HUES48 (cell line): ENCODE results near the gene LGALS7B.
A peak's percentile ranks its signal among the peaks of the same experiment; 100 is the strongest.

Experiments
- H3K27ac ChIP-seq: one replicate; pipeline ENCODE4 v1.7.0; 2013; ENCODE audit warnings: low read depth, low read length, inconsistent platforms
- H3K27me3 ChIP-seq: 2 replicates; pipeline ENCODE4 v1.6.1; 2013; ENCODE audit warnings: mild to moderate bottlenecking, low read length; ENCODE audit not compliant: control insufficient read depth, insufficient read depth
- H3K36me3 ChIP-seq: 2 replicates; pipeline ENCODE4 v1.6.1; 2013; ENCODE audit warnings: low read length; ENCODE audit not compliant: control insufficient read depth, insufficient read depth
- H3K4me1 ChIP-seq: 2 replicates; pipeline ENCODE4 v1.6.1; 2013; ENCODE audit warnings: mild to moderate bottlenecking, low read length; ENCODE audit not compliant: control insufficient read depth, insufficient read depth
- H3K4me3 ChIP-seq: 2 replicates; pipeline ENCODE4 v1.5.1; 2013; ENCODE audit warnings: mild to moderate bottlenecking, low read depth, low read length
- H3K9ac ChIP-seq: 2 replicates; pipeline ENCODE4 v1.6.1; 2013; ENCODE audit warnings: mild to moderate bottlenecking, low read depth, low read length, moderate library complexity
- H3K9me3 ChIP-seq: 2 replicates; pipeline ENCODE4 v1.6.1; 2013; ENCODE audit warnings: low read length; ENCODE audit not compliant: control insufficient read depth, insufficient read depth

The LGALS7B gene

GRCh38 chr19:38838986-38839761 is 50.2 kb downstream of the LGALS7B start:
- Histone ChIP-seq H3K36me3 (peaks cover 90% of the 10 kb centered on the region), H3K9ac (no peak overlapping the region), H3K4me1 (no peaks in the 10 kb centered on the region), H3K27me3 (no peaks in the 10 kb centered on the region), H3K27ac (peak overlapping the region; percentile 43), H3K9me3 (no peaks in the 10 kb centered on the region), H3K4me3 (no peak overlapping the region)

- Histone ChIP-seq H3K27me3 (no peaks in the 10 kb centered on the region), H3K4me3 (no peak overlapping the region), H3K9ac (no peak overlapping the region), H3K27ac (no peak overlapping the region), H3K36me3 (peaks cover 98% of the 10 kb centered on the region), H3K4me1 (no peaks in the 10 kb centered on the region), H3K9me3 (no peaks in the 10 kb centered on the region)
Measured at GRCh38 chr19:38839816-38840582, 51.0 kb downstream of the LGALS7B start.

- H3K9me3 ChIP-seq = no peaks in the 10 kb centered on the region
- no peak overlapping the region for H3K27ac ChIP-seq
- no peaks in the 10 kb centered on the region for H3K27me3 ChIP-seq
- H3K4me1 ChIP-seq = no peaks in the 10 kb centered on the region
- H3K36me3 ChIP-seq = peaks cover 99% of the 10 kb centered on the region
- H3K4me3 ChIP-seq = no peak overlapping the region
- H3K9ac ChIP-seq = no peak overlapping the region
Measured at GRCh38 chr19:38840583-38840968, 51.6 kb downstream of the LGALS7B start.
